Neural crest cell (in vitro differentiated cells): ENCODE measurements around the gene ADIPOR2. TPM values are rescaled to one million over a fixed set of nuclear protein-coding genes. Genes with fewer than 3 reads are reported as not detected.
A peak's percentile ranks its signal among the peaks of the same experiment; 100 is the strongest.

Source experiments
- DNase-seq: peaks from one replicate; pipeline ENCODE4 v3.0.0; 2021; ENCODE audit warnings: low read depth, mixed read lengths, low spot score
- H3K27ac Mint-ChIP-seq: one replicate; pipeline ENCODE4 v1.8.0; 2021; ENCODE audit warnings: mild to moderate bottlenecking, mixed read lengths; ENCODE audit not compliant: unreplicated experiment
- H3K27me3 Mint-ChIP-seq: 2 replicates; pipeline ENCODE4 v1.8.0; 2021; ENCODE audit warnings: low read depth, mild to moderate bottlenecking, mixed read lengths
- H3K36me3 Mint-ChIP-seq: 2 replicates; pipeline ENCODE4 v1.8.0; 2021; ENCODE audit warnings: low read depth, mild to moderate bottlenecking, mixed read lengths
- H3K4me1 Mint-ChIP-seq: 2 replicates; pipeline ENCODE4 v1.8.0; 2021; ENCODE audit warnings: mixed read lengths
- H3K4me3 Mint-ChIP-seq: one replicate; pipeline ENCODE4 v1.8.0; 2021; ENCODE audit warnings: mild to moderate bottlenecking, mixed read lengths
- H3K9me3 Mint-ChIP-seq: 2 replicates; pipeline ENCODE4 v1.8.0; 2021; ENCODE audit warnings: mixed read lengths
- CTCF ChIP-seq: fragments of 200-600 bp; sonication (generic); conservative IDR thresholded peaks from 2 replicates; pipeline ENCODE4 v1.5.0; 2021; ENCODE audit warnings: antibody characterized with exemption, mild to moderate bottlenecking
- total RNA-seq: library from RNA; stranded (reverse); gene quantifications from 2 replicates; pipeline ENCODE4 v1.2.1, GENCODE V29; 2021

ADIPOR2 gene
- total RNA-seq, 1 donor from 2014 or later, result 59.4 TPM

- H3K9me3 Mint-ChIP-seq, result no peaks in the 10 kb centered on the region
- H3K4me1 Mint-ChIP-seq, result peaks cover 30% of the 10 kb centered on the region
- H3K27me3 Mint-ChIP-seq, result no peaks in the 10 kb centered on the region
- DNase-seq, result no peak
- H3K4me3 Mint-ChIP-seq, result no peak overlapping the region
- H3K36me3 Mint-ChIP-seq, result no peaks in the 10 kb centered on the region
- H3K27ac Mint-ChIP-seq, result no peak overlapping the region
- TF ChIP-seq CTCF, result no peak
Measured at GRCh38 chr12:1808036-1808797, 117.3 kb downstream of the ADIPOR2 start.

DNA sequence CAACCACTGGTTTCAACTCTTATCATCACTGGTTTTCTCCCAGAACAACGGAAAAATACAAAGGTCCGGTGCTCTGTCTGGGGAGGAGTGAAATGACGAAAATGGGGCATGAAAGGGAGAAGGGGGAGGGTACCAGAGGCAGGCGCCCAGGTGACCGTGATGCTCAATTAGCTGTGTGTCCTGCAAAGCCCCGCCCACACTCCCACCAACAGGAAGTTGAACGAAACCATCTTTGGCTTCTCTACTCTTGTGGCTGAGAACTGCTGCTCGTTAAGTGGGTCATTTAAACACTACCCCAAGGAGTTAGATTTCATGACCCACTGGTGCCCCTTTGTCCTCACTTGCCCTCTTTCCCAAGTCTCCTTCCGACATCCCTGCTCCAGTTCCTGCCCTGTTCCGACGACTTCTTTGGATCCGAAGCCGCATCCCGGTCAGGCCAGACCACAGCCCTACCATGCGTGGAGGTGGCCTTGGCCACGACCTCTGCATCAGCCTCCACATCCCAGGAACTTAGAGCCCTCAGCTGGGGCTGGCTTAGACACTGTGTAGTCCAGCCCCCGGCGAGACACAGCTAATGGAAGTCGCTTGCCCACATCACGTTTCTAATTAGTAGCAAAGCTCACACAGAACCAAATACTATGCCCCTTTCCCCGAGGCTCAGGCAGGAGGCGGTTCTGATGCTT is 118.1 kb downstream of the ADIPOR2 start:
- peaks cover 30% of the 10 kb centered on the region for H3K4me1 Mint-ChIP-seq
- H3K9me3 Mint-ChIP-seq, result no peaks in the 10 kb centered on the region
- H3K27ac Mint-ChIP-seq, result no peak overlapping the region
- no peaks in the 10 kb centered on the region for H3K36me3 Mint-ChIP-seq
- DNase-seq, result no peak
- H3K27me3 Mint-ChIP-seq, result no peaks in the 10 kb centered on the region
- H3K4me3 Mint-ChIP-seq, result no peak overlapping the region
- TF ChIP-seq CTCF, result no peak

- no peaks in the 10 kb centered on the region for H3K27me3 Mint-ChIP-seq
- H3K9me3 Mint-ChIP-seq, result no peaks in the 10 kb centered on the region
- H3K4me1 Mint-ChIP-seq, result peaks cover 29% of the 10 kb centered on the region
- H3K27ac Mint-ChIP-seq, result peak overlapping the region; percentile 94
- H3K36me3 Mint-ChIP-seq, result no peaks in the 10 kb centered on the region
- TF ChIP-seq CTCF, result no peak
- no peak overlapping the region for H3K4me3 Mint-ChIP-seq
- no peak for DNase-seq
Measured at GRCh38 chr12:1809591-1810190, 118.8 kb downstream of the ADIPOR2 start.

- Mint-ChIP-seq H3K27me3 (no peaks in the 10 kb centered on the region), H3K9me3 (no peaks in the 10 kb centered on the region), H3K4me1 (peaks cover 30% of the 10 kb centered on the region), H3K27ac (peak overlapping the region; percentile 94), H3K36me3 (no peaks in the 10 kb centered on the region), H3K4me3 (no peak overlapping the region)
- no peak for TF ChIP-seq CTCF
- no peak for DNase-seq
Measured at GRCh38 chr12:1810201-1810930, 119.5 kb downstream of the ADIPOR2 start.

DNA sequence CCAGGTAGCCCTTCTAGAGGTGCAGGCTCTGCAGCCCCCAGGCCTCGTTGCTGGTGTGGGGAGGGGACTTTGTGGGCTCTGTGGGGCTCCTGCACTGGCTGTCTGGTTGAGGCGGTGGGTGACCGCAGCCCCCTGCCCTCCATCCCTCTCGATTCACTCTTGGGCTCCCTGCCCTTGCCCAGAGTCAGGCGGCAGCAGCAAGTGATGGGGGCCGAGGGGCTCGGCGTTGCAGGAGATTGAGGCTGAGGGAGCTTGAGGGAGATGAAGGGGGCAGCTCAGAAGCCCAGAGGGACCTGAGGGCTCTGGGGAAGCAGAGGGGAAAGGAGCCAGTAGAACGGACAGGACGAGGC is 120.0 kb downstream of the ADIPOR2 start:
- no peaks in the 10 kb centered on the region for H3K27me3 Mint-ChIP-seq
- H3K36me3 Mint-ChIP-seq, result no peaks in the 10 kb centered on the region
- DNase-seq, result no peak
- H3K4me3 Mint-ChIP-seq, result no peak overlapping the region
- H3K4me1 Mint-ChIP-seq, result peaks cover 34% of the 10 kb centered on the region
- TF ChIP-seq CTCF, result no peak
- H3K27ac Mint-ChIP-seq, result peak overlapping the region; percentile 94
- no peaks in the 10 kb centered on the region for H3K9me3 Mint-ChIP-seq
